ENCODE results near the gene TMEFF2. TPM values are rescaled to one million over a fixed set of nuclear protein-coding genes. Genes with fewer than 3 reads are reported as not detected.

TMEFF2 gene
- total and polyA plus RNA-seq, 12 donors: 0.16 to 2.7 (median 0.58) TPM; not detected in 2

GRCh38 chr2:191950132-191950874, 244.4 kb downstream of the TMEFF2 start:
- no peak for DNase-seq
- intact Hi-C loops (cut with DNase I): no loop called here

GRCh38 chr2:191947235-191947634, 247.5 kb downstream of the TMEFF2 start:
- H3K4me1 ChIP-seq (replicated peaks in 1 of 2): peaks cover 0 to 3% of the 10 kb centered on the region in 2 donors
- no peak overlapping the region for H3K4me3 ChIP-seq
- WGBS, 4 donors: 94 to 96% (median 95%) methylated on average over 6 of the region's 6 CpGs
- TF ChIP-seq POLR2A (IDR thresholded peaks at IDR 0.05): no peak
- no peaks in the 10 kb centered on the region for H3K36me3 ChIP-seq (replicated peaks in 1 of 2)
- no peaks in the 10 kb centered on the region for H3K27me3 ChIP-seq
- intact Hi-C loops (cut with DNase I): no loop called here
- no peak overlapping the region for H3K27ac ChIP-seq
- H3K9me3 ChIP-seq (replicated peaks in 1 of 3): no peaks in the 10 kb centered on the region
- DNase-seq: no peak

More at GRCh38 chr2:191950132-191950874, 244.4 kb downstream of the TMEFF2 start:
- no peak overlapping the region for H3K4me3 ChIP-seq
- no peaks in the 10 kb centered on the region for H3K36me3 ChIP-seq (replicated peaks in 1 of 2)
- no peaks in the 10 kb centered on the region for H3K27me3 ChIP-seq
- TF ChIP-seq POLR2A (IDR thresholded peaks at IDR 0.05) (no peak), CTCF (IDR thresholded peaks at IDR 0.05) (no peak)
- H3K27ac ChIP-seq: no peak overlapping the region
- H3K9me3 ChIP-seq (replicated peaks in 1 of 3): no peaks in the 10 kb centered on the region
- H3K4me1 ChIP-seq (replicated peaks in 1 of 2): no peaks in the 10 kb centered on the region
- 74 to 82% (median 76%) methylated on average over 3 of the region's 3 CpGs for WGBS, 4 donors

- Histone ChIP-seq H3K36me3 (replicated peaks in 1 of 2) (no peaks in the 10 kb centered on the region), H3K27me3 (no peaks in the 10 kb centered on the region), H3K27ac (no peak overlapping the region), H3K4me3 (no peak overlapping the region), H3K9me3 (replicated peaks in 1 of 3) (no peaks in the 10 kb centered on the region), H3K4me1 (replicated peaks in 1 of 2) (peaks cover 0 to 3% of the 10 kb centered on the region in 2 donors)
- TF ChIP-seq POLR2A (IDR thresholded peaks at IDR 0.05) (no peak), CTCF (IDR thresholded peaks at IDR 0.05) (no peak)
- no peak for DNase-seq
- intact Hi-C loops (cut with DNase I): no loop called here
- 38 to 55% (median 47%) methylated on average over 2 of the region's 2 CpGs for WGBS, 4 donors
Observed at GRCh38 chr2:191946471-191947182, 248.1 kb downstream of the TMEFF2 start.

GRCh38 chr2:191945623-191946022, 249.1 kb downstream of the TMEFF2 start:
- Histone ChIP-seq H3K4me3 (no peak overlapping the region), H3K36me3 (replicated peaks in 1 of 2) (no peaks in the 10 kb centered on the region), H3K4me1 (replicated peaks in 1 of 2) (peaks cover 0 to 3% of the 10 kb centered on the region in 2 donors), H3K27me3 (no peaks in the 10 kb centered on the region), H3K9me3 (replicated peaks in 1 of 3) (no peaks in the 10 kb centered on the region), H3K27ac (no peak overlapping the region)
- intact Hi-C loops (cut with DNase I): no loop called here
- 64 to 86% (median 74%) methylated on average over 1 of the region's 1 CpG for WGBS, 4 donors
- DNase-seq: no peak
- TF ChIP-seq CTCF (IDR thresholded peaks at IDR 0.05) (no peak), POLR2A (IDR thresholded peaks at IDR 0.05) (no peak)
